KBM-7 (cell line): ENCODE results near the gene MS4A10.

Experiments
- DNase-seq: peaks from one replicate; pipeline ENCODE4 v3.0.0-alpha.2; 2015
- in situ Hi-C: fragments of 300-500 bp; cut with MboI; formaldehyde crosslinking; loops from 2 replicates; pipeline ENCODE4 v1.14.3; 2020; ENCODE audit warnings: low sequenced_read_pairs, low pct_unique_long_range_greater_than_20kb, mixed read lengths

Gene MS4A10

GRCh38 chr11:60841797-60842667, 56.9 kb downstream of the MS4A10 start, which contains the start of gene CCDC86:
Gene CCDC86, plus strand, starts transcription at chr11:60842113. Its CDS starts 12 bp downstream, at chr11:60842125.
- in situ Hi-C loops, result no loop called here

GRCh38 chr11:60842668-60843600, 57.8 kb downstream of the MS4A10 start:
- in situ Hi-C loops, result no loop called here
- DNase-seq, result peak; percentile 27

More at GRCh38 chr11:60841797-60842667, 56.9 kb downstream of the MS4A10 start, which contains the start of gene CCDC86:
- DNase-seq, result peak; percentile 98

- DNase-seq, result no peak
- in situ Hi-C loops, result no loop called here
Observed at GRCh38 chr11:60844045-60844869, 59.1 kb downstream of the MS4A10 start.

- in situ Hi-C loops, result no loop called here
- no peak for DNase-seq
Observed at GRCh38 chr11:60844870-60845221, 59.7 kb downstream of the MS4A10 start.

GRCh38 chr11:60845338-60845737, 60.2 kb downstream of the MS4A10 start:
- in situ Hi-C loops, result no loop called here
- DNase-seq, result no peak

- no peak for DNase-seq
- in situ Hi-C loops, result no loop called here
Observed at GRCh38 chr11:60847281-60847680, 62.1 kb downstream of the MS4A10 start.

- no peak for DNase-seq
- in situ Hi-C loops, result no loop called here
Observed at GRCh38 chr11:60847896-60848295, 62.8 kb downstream of the MS4A10 start.

GRCh38 chr11:60848714-60849151, 63.6 kb downstream of the MS4A10 start:
- DNase-seq, result no peak
- in situ Hi-C loops, result no loop called here

GRCh38 chr11:60849641-60850520, 64.7 kb downstream of the MS4A10 start:
- no peak for DNase-seq
- in situ Hi-C loops, result no loop called here
